ENCODE data around the gene NMS. TPM values are rescaled to one million over a fixed set of nuclear protein-coding genes. Genes with fewer than 3 reads are reported as not detected.
A peak's percentile ranks its signal among the peaks of the same experiment; 100 is the strongest.

NMS gene
- total RNA-seq, 1 experiment from 2014 or later: not detected

DNA sequence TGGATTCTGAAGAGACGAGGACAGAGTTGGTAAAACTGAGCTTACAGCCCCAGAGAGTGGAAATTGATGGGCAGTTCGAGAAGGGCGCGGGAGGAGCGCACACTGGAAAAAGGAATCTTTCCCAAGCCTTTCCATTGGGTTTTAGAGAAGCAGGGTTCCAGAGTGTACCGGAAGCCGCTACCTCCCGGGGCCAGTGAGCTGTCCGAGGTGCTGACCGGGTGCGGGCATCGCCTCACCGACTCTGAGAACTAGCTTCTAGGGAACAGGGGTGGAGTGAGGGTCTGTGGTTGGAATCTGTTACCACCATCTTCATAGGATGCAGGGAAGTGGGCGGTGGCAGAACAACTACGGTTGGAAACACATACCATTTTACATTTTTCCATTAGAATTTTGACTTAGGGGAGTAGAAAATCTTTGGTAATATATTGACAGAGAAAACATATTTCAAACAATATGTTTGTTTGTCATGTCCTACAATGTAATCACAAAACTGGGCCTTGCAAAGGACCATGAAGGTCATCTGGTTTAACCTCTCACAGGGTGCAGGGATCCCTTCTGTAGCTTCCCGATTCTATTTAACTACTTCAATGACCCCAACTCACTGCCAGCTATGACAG, 724 bp downstream of the NMS start:
- no TSS peak for BruUV-seq (replicated peaks)
- Histone ChIP-seq H3K4me2 (ENCODE audit: low read length) (no peak overlapping the region), H3K9ac (ENCODE audit: low read length) (no peak overlapping the region), H3K27ac (ENCODE audit: low read length) (no peak overlapping the region), H3F3A (ENCODE audit: low read length, unreplicated experiment) (no peaks in the 10 kb centered on the region), H4K20me1 (ENCODE audit: low read length) (no peaks in the 10 kb centered on the region), H3K27me3 (ENCODE audit: low read length) (peaks cover 46% of the 10 kb centered on the region), H3K9me3 (ENCODE audit: low read length) (no peaks in the 10 kb centered on the region), H3K79me2 (ENCODE audit: low read length) (no peaks in the 10 kb centered on the region), H2AFZ (ENCODE audit: low read length) (no peak overlapping the region), H3K36me3 (ENCODE audit: low read depth, low read length) (no peaks in the 10 kb centered on the region), H3K9me2 (replicated peaks; ENCODE audit: low read length) (0 out of 2 replicates have a peak, but pooled peaks cover 6% of the 10 kb centered on the region), H3K4me1 (ENCODE audit: insufficient read depth, low read length) (no peaks in the 10 kb centered on the region), H3K4me3 (ENCODE audit: low read length) (no peak overlapping the region)
- TF ChIP-seq EZH2phosphoT487 (IDR thresholded peaks at IDR 0.05; ENCODE audit: borderline replicate concordance, low read length): no peak
- TF ChIP-seq EZH2 (IDR thresholded peaks at IDR 0.05; ENCODE audit: low read length, unreplicated experiment): no peak
- TF ChIP-seq CTCF (conservative IDR thresholded peaks at IDR 0.05; ENCODE audit: low read depth, low read length): no peak
- intact Hi-C loops (cut with micrococcal nuclease): no loop called here
- ATAC-seq: no peak
- no peak for DNase-seq
- ChIA-PET POLR2A (ENCODE audit: unreplicated experiment) (no interaction called here), CTCF (no interaction called here)

- Histone ChIP-seq H3K9ac (ENCODE audit: low read length) (no peak overlapping the region), H3K9me3 (ENCODE audit: low read length) (no peaks in the 10 kb centered on the region), H3K4me2 (ENCODE audit: low read length) (no peak overlapping the region), H3K4me1 (ENCODE audit: insufficient read depth, low read length) (no peaks in the 10 kb centered on the region), H3K27me3 (ENCODE audit: low read length) (peaks cover 65% of the 10 kb centered on the region), H3K27ac (ENCODE audit: low read length) (no peak overlapping the region), H3K79me2 (ENCODE audit: low read length) (no peaks in the 10 kb centered on the region), H3K36me3 (ENCODE audit: low read depth, low read length) (no peaks in the 10 kb centered on the region), H4K20me1 (ENCODE audit: low read length) (no peaks in the 10 kb centered on the region), H3F3A (ENCODE audit: low read length, unreplicated experiment) (no peaks in the 10 kb centered on the region), H3K9me2 (replicated peaks; ENCODE audit: low read length) (0 out of 2 replicates have a peak, but pooled peaks cover 6% of the 10 kb centered on the region), H3K4me3 (ENCODE audit: low read length) (no peak overlapping the region), H2AFZ (ENCODE audit: low read length) (no peak overlapping the region)
- TF ChIP-seq EZH2 (IDR thresholded peaks at IDR 0.05; ENCODE audit: low read length, unreplicated experiment) (no peak), CTCF (conservative IDR thresholded peaks at IDR 0.05; ENCODE audit: low read depth, low read length) (no peak), EZH2phosphoT487 (IDR thresholded peaks at IDR 0.05; ENCODE audit: borderline replicate concordance, low read length) (no peak)
- no TSS peak for BruUV-seq (replicated peaks)
- ATAC-seq (no peak), DNase-seq (no peak)
- ChIA-PET CTCF (no interaction called here), POLR2A (ENCODE audit: unreplicated experiment) (no interaction called here)
- intact Hi-C loops (cut with micrococcal nuclease): no loop called here
Observed at GRCh38 chr2:100476606-100477005, 6.3 kb downstream of the NMS start.

DNA sequence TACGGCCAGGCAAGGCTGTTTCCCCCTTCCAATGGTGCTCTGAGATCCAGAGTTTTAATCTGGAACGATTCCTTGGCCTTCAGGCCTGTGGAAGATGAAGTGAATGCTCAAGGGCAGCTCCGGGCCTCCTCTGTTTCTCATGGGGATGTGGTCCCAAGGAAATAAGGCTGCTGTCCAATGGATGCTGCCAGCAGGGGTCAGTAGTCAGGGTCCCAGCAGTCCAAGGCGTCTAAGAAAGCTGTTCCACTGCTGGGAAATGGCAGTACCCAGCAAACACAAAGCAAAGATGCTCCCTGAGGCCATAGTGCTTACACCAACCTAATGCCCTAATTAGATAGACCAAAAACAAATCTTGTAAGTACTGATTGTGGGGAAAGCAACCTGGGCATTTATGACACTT, 12.5 kb downstream of the NMS start:
- ChIA-PET POLR2A (ENCODE audit: unreplicated experiment) (no interaction called here), CTCF (interaction anchor here (0.5 kb wide), 1 partner anchor 61 kb away, joined by 3 read pairs; no protein-coding TSS in a partner anchor)
- TF ChIP-seq EZH2phosphoT487 (IDR thresholded peaks at IDR 0.05; ENCODE audit: borderline replicate concordance, low read length): no peak
- no peak for TF ChIP-seq EZH2 (IDR thresholded peaks at IDR 0.05; ENCODE audit: low read length, unreplicated experiment)
- TF ChIP-seq CTCF (conservative IDR thresholded peaks at IDR 0.05; ENCODE audit: low read depth, low read length): peak; percentile 53
- H3K27me3 ChIP-seq (ENCODE audit: low read length): peaks cover 44% of the 10 kb centered on the region
- H3K9me2 ChIP-seq (replicated peaks; ENCODE audit: low read length): no peaks in the 10 kb centered on the region
- no peak overlapping the region for H3K4me3 ChIP-seq (ENCODE audit: low read length)
- no peaks in the 10 kb centered on the region for H3K36me3 ChIP-seq (ENCODE audit: low read depth, low read length)
- H3K9ac ChIP-seq (ENCODE audit: low read length): no peak overlapping the region
- H3K79me2 ChIP-seq (ENCODE audit: low read length): no peaks in the 10 kb centered on the region
- intact Hi-C loops (cut with micrococcal nuclease): no loop called here
- H3K9me3 ChIP-seq (ENCODE audit: low read length): no peaks in the 10 kb centered on the region
- no peak overlapping the region for H2AFZ ChIP-seq (ENCODE audit: low read length)
- no peak overlapping the region for H3K27ac ChIP-seq (ENCODE audit: low read length)
- H3K4me1 ChIP-seq (ENCODE audit: insufficient read depth, low read length): no peaks in the 10 kb centered on the region
- BruUV-seq (replicated peaks): no TSS peak
- H3K4me2 ChIP-seq (ENCODE audit: low read length): no peak overlapping the region
- no peaks in the 10 kb centered on the region for H3F3A ChIP-seq (ENCODE audit: low read length, unreplicated experiment)
- no peak for ATAC-seq
- DNase-seq: no peak
- H4K20me1 ChIP-seq (ENCODE audit: low read length): no peaks in the 10 kb centered on the region

Measured in PC-3 (cell line).